Measurements from ENCODE around the gene TMEM209.
"Not testable (repeated sequence)": the region's sequence is repeated elsewhere in the genome, so short reads cannot be mapped to it uniquely, and the experiment has no call there.

Gene TMEM209

GRCh38 chr7:130205084-130205947, at the start of gene TMEM209:
Gene TMEM209 (minus strand): TSS chr7:130205406. CDS start chr7:130205375, 31 bp downstream.
- peak; percentile 88 for DNase-seq (ENCODE audit: extremely low read depth, low read depth)
- no peak for TF ChIP-seq CTCF (IDR thresholded peaks at IDR 0.05; ENCODE audit: low read depth, low read length)

GRCh38 chr7:130254555-130254954, 49.3 kb upstream of the TMEM209 start:
- TF ChIP-seq CTCF (IDR thresholded peaks at IDR 0.05; ENCODE audit: low read depth, low read length) = no peak

DNA sequence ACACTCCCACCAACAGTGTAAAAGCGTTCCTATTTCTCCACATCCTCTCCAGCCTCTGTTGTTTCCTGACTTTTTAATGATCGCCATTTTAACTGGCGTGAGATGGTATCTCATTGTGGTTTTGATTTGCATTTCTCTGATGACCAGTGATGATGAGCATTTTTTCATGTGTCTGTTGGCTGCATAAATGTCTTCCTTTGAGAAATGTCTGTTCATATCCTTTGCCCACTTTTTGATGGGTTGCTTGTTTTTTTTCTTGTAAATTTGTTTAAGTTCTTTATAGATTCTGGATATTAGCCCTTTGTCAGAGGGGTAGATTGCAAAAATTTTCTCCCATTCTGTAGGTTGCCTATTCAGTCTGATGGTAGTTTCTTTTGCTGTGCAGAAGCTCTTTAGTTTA, 44.4 kb upstream of the TMEM209 start:
- not testable (repeated sequence) for DNase-seq (ENCODE audit: extremely low read depth, low read depth)

More at GRCh38 chr7:130254555-130254954, 49.3 kb upstream of the TMEM209 start:
- no peak for DNase-seq (ENCODE audit: extremely low read depth, low read depth)

- DNase-seq (ENCODE audit: extremely low read depth, low read depth) = not testable (repeated sequence)
Measured at GRCh38 chr7:130248842-130249241, 43.6 kb upstream of the TMEM209 start.

- DNase-seq (ENCODE audit: extremely low read depth, low read depth) = not testable (repeated sequence)
Measured at GRCh38 chr7:130246491-130246890, 41.3 kb upstream of the TMEM209 start.

GRCh38 chr7:130243486-130243885, 38.3 kb upstream of the TMEM209 start:
- not testable (repeated sequence) for DNase-seq (ENCODE audit: extremely low read depth, low read depth)

DNA sequence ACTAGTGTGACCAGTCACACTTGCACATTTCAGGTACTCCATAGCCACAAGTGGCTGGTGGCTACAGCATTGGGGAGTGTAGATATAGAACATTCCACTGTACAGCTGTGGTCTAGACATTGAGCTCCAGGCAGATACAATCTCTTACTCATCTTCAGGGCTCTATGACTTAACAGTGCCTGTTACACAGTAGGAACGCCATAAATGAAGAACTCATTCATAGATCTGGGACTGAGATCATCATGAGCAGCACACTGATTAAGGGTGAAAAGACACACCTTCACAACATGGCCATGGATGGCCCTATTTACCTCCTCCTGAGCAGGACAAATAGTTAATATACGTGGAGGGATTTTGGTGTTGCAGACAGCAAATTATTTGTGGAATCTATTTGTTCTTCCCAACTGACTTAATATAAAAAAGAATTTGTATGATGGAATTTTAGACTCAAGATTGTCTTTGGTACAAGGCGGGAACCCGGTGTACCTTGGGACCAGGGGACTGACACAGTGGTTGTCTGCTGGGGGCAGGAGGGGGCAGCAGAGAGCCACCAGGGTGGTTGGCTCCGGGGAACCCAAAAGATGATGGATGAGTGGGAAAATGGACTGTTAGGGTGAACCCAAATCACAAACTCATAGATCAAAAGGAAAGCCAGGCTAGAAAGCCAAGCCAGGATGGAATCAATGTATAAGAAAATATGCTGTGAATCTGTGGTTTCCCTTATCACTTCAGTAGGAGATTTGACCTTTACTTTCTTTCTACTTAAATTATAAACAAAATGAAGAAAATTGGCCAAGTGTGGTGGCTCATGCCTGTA, 37.2 kb upstream of the TMEM209 start:
- peak; percentile 92 for TF ChIP-seq CTCF (IDR thresholded peaks at IDR 0.05; ENCODE audit: low read depth, low read length)
- peak; percentile 7 for DNase-seq (ENCODE audit: extremely low read depth, low read depth)

- no peak for DNase-seq (ENCODE audit: extremely low read depth, low read depth)
- TF ChIP-seq CTCF (IDR thresholded peaks at IDR 0.05; ENCODE audit: low read depth, low read length) = no peak
Measured at GRCh38 chr7:130240240-130240639, 35.0 kb upstream of the TMEM209 start.

- not testable (repeated sequence) for DNase-seq (ENCODE audit: extremely low read depth, low read depth)
Measured at GRCh38 chr7:130236361-130236760, 31.2 kb upstream of the TMEM209 start.

DNA sequence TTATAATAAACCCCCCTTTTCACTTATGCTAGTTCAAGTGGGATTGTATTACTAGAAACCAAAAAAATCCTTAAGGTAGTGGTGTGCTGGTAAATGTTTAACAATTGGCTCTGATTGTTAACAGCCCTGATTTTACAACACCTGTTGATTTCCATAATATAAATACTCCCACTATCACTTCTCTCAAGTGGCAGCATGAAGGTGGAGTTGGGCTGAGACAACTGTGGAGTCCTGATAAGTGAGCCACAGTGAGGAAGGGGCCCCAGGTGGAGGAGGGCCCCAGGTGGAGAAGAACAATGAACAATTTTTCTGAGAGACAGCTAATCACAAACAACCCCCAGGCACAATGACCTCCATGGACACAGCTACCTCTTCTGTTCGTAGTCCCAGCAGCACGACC, 28.9 kb upstream of the TMEM209 start:
- no peak for DNase-seq (ENCODE audit: extremely low read depth, low read depth)
- no peak for TF ChIP-seq CTCF (IDR thresholded peaks at IDR 0.05; ENCODE audit: low read depth, low read length)

Data from AG09319 (cell line).